NK-92 treated with Interleukin-12 subunit alpha and Interleukin-12 subunit beta, amount 100 ng/mL, for 24 hours (cell line): ENCODE results near the gene PTPRN2.
"Not testable (repeated sequence)": the region's sequence is repeated elsewhere in the genome, so short reads cannot be mapped to it uniquely, and the experiment has no call there.

Source experiments
- DNase-seq: peaks from one replicate; lab custom pipeline; 2025; lab: John Stamatoyannopoulos, UW

PTPRN2 gene

DNA sequence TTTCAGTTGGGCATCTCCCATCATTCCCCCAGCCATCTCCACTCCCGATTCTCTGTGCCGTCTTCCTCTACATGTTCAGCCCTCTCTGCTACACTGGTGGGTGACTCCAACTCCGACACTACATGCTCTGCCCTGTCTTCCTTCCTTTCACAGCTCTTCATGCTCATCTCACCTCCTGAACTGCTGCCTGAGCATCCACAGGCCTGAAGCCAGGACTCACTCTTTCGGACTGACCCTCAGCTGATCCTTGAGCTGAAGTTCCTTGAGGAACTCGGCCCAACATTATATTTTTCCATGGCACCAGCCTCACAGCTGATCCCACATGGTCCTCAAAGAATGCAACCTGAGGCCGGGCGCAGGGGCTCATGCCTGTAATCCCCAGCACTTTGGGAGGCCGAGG, 538.4 kb downstream of the PTPRN2 start:
- DNase-seq = no peak

DNA sequence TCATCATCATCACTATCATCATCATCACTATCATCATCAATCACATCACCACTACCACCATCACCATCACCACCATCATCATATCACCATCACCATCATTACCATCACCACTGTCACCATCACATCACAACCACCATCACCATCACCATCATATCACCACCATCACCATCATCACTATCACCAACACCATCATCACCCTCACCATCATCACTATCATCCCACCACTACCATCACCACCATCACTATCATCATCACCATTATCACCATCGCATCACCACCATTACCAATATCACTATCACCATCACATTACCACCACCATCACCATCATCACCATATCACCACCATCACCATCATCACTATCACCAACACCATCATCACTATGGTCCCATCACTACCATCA, 539.1 kb downstream of the PTPRN2 start:
- no peak for DNase-seq

DNA sequence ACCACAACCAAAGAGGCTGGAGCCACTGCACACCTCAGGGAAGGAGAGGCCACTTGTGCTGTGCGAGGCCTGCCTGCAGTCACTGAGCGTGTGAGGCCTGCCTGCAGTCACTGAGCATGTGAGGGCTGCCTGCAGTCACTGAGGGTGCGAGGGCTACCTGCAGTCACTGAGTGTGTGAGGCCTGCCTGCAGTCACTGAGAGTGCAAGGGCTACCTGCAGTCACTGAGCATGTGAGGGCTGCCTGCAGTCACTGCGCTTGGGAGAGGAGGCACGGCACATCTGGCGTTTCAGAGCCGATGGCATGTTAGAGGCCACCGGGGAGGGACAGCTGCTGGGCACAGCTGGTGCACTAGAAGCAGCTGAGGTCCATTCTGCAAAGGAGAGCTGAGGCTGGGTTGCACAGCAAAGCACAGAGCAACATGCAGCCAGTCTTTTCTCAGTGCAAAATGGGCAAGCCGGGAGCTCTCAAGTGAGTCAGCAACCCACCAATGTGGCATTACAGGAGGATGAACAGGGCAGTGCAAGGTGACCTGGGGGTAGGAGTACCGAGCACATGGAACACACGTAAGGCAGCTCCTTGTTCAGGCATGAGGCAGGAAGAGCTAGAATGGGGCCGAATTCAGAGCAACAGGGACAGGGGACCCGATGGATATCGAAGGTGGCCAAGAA, 540.1 kb downstream of the PTPRN2 start:
- no peak for DNase-seq

DNA sequence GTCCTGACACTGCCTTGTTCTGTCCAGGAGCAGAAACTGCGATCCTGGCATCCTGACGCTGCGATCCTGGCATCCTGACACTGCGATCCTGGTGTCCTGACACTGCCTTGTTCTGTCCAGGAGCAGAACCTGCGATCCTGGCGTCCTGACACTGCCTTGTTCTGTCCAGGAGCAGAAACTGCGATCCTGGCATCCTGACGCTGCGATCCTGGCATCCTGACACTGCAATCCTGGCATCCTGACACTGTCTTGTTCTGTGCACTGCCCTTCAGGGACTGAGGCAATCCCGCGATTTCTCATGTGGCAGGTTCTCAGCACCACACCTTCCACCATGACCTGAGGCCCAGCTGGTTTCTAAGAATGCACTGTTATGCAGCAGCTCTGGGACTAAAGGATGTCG, 541.4 kb downstream of the PTPRN2 start:
- not testable (repeated sequence) for DNase-seq

DNA sequence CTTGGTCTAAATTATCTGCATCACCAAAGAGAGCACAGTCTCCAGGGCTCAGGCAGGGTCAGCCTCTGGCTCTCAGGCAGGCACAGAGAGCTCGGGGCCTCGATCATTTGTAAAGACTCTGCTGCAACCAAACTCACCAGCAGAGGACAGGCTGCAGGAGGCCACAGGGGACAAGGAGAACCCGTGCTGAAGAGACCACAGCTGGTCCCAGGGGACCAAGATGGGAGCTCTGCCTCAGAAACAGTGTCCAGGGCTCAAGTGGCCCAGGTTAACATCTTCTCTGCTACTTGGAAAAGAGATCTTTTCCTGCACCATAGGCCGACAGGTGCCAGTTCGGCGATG, 543.2 kb downstream of the PTPRN2 start:
- DNase-seq = no peak

DNA sequence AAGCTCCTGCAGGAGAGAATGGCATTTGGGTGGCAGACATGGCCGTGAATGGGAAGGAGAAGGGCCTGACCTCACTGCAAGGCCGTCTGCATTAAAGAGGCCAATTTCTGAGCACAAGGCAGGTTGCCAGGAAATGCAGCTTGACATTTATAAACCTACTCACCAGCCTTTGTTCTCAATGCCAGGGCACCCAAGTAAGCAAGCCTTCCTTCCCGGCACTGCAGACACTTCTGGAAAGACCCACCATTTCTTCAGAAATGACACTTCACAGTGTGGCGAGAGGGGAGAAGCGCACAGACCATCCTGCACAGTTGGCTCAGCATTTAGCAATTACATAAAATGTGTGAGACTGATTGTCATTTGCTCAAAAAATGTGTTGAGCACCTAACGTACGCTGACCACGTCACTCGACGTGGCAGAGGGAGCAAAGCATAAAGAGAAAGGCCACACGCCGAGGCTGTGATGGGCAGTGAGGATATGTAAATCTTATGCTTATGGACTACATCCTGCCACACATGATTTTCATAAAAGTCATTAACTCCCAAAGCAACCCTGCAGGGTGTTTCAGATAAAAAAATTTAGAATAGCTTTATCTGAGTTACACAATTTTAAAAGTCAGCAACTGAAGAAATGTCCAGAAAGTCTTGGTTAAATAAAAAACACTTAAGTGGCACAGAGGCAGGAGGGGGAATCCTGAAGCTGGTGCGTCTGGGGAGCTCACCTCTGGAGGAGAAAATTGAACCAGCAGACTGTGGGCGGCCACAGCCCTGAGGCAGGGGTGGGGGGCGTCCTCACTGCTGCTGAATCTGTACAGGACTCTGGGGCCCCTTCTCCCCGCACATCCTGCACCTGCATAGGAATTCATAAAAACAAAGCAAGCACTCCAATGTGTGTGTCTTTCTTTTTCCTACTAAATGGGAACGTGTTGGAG, 543.8 kb downstream of the PTPRN2 start:
- no peak for DNase-seq

DNA sequence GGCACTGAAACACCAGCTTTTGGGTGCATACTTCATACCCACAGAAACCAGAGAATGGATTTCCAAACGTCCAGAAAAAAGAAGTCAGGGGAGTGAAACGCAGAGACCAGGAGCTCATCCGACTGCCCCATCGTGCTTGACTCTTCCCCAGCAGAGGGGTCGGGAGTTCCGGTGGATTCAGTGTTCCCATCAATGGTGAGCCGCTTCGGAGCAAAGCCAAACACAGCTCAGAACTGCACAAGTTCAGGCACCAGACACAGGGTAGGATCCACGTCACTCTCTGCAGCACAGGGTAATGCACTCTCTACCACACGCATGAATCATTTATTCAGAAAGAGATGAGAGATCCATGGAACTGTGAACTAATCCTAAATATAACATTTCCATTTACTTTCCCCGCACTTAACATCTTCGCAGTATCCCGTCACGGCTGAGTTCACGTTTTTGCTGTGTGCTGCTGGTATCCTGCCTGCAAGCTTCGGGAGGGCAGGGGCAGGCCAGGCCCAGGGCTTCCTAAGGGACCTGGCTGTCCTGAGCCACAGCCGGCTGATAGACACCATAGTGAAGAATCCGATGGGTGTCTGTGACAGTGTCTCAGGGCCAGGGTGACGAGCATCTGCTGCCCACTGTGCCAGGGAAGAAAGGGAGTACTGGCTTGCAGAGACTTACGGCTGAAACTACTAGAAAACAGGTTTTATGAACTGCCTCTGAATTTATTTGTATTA, 545.3 kb downstream of the PTPRN2 start:
- DNase-seq = no peak

DNA sequence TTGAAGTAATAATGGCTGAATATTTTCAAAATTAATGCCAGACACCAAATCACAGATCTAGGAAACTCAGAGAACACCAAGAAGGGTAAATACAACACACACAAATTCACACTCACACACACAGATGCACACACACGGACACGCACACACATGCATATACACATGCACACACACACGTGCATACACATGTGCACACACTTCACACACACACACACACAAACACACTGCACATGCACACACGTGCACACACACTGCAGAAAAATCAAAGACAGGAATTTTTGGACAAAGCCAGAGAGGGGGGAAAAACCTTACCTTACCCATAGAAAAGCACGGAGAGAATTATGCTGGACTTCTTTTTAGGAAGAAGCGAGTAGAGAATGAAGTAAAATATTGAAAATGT, 547.4 kb downstream of the PTPRN2 start:
- no peak for DNase-seq

DNA sequence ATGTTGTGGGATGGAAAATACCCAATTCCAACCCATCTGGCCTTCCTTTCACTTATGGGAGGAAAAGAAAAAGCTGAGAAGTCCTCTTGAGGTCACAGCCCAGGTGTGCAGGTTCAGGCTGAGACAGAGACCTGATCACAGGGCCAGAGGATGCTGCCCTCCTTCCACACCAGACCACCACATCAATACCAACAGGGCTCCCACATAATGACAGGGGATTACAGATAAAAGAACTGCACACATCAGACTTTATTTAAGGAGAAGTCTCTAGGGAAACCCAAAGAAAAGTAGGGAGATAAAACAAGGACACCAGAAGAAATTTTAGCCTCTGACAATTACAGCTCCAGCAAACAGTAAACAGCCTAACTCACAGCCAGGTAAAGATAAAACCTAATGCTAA, 548.4 kb downstream of the PTPRN2 start:
- no peak for DNase-seq

DNA sequence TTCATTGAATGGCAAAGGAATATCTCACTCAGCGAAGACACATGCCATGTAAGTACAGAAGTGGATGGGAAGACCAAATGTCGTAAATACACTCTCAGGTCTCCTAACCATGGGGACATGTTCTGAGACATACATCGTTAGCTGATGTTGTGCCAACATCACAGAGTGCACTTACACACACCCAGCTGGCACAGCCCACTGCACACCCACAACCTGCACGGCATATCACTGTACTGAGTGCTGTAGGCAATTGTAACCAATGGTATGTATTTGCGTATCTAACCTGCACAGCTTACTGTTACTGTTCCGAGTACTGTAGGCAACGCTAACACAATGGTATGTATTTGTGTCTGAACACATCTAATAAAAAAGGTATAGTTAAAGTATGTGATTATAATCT, 550.4 kb downstream of the PTPRN2 start:
- no peak for DNase-seq

DNA sequence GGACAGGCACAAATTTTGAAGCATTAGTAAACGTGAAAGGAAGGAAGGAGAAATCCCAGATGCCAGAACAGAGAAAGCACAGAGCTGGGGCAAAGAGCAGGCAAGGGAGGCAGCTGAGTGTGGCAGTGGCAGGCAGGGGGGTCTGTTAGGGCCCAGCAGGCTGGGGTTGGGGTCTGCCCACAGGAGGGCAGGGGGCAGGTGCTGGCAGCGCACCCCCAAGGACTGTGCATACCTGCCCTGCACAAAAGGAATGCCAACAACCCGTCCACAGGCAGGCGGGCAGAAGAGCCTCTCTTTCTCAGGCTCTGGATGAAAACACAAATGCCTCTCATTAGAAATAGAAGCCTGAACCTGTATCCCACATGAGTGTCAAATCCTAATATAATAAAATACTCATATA, 552.3 kb downstream of the PTPRN2 start:
- no peak for DNase-seq

DNA sequence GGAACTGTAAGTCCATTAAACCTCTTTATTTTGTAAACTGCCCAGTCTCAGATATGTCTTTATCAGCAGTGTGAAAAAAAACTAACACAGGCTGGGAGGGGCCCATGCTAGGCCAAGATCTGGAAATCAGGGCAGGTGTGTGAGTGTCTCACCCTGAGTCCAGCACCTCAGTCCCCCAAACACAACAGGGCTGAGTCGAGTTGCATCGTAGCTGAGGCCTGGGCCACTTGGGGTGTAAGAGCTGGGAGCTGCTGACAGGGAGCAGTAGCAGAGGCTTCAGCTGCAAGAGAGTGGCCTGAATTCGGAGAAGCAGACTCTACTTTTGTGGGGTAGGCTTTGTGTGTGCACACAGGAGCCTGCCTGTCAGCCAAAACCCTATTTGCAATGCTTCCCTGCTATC, 553.1 kb downstream of the PTPRN2 start:
- DNase-seq = no peak

DNA sequence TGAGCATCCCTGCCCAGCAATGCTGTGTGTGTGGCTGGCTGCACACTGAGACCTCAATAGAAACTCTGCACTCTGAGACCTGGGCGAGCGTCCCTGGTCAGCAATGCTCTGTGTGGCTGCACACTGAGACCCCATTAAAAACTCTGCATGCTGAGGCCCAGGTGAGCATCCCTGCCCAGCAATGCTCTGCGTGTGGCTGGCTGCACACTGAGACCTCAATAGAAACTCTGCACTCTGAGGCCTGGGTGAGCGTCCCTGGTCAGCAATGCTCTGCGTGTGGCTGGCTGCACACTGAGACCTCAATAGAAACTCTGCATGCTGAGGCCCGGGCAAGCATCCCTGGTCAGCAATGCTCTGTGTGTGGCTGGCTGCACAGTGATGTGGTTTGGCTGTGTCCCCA, 553.7 kb downstream of the PTPRN2 start:
- not testable (repeated sequence) for DNase-seq

DNA sequence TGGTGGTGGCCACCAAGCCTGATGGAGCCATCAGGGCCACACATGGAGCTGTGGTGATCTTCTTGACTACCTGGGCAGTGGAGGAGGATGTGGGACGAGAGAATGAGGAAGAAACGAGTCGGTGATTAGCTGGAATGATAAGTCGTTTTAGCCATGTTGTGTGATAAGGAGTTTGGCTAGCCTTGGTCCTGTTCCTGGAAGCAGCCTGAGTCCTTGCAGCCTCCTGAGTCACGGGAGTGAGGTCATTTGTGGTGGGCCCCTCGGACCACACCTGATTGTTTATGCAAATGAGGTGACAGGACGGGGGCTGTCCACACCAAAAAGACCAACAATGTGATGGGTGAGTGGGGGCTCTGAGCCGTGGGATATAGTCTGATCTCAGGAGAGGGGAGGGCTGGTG, 554.4 kb downstream of the PTPRN2 start:
- no peak for DNase-seq

DNA sequence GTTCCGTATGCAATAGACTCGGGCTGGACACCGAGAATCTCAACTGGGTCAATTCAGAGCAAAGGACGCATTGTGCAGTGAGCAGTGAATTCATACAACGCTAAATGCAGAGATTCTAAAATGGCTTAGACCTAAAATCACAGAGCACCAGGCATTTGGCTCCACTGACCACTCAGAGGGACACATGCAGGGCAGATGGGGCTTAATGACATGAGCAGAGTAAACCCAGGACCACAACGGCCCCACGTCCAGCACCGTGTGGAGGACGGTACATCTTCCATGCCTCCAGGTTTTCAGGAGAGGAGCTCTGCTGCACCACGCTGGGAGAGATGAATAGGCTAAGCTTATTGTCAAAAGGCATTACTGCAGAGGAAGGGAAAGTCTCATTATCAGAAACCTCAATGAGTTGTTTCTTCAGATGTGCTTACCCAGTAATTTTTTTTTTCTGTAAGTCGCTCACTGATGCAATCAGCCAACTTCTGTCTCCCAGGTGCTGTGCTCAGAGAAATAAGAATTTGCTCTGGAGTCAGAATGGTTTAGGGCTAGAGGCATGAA, 555.0 kb downstream of the PTPRN2 start:
- no peak for DNase-seq

DNA sequence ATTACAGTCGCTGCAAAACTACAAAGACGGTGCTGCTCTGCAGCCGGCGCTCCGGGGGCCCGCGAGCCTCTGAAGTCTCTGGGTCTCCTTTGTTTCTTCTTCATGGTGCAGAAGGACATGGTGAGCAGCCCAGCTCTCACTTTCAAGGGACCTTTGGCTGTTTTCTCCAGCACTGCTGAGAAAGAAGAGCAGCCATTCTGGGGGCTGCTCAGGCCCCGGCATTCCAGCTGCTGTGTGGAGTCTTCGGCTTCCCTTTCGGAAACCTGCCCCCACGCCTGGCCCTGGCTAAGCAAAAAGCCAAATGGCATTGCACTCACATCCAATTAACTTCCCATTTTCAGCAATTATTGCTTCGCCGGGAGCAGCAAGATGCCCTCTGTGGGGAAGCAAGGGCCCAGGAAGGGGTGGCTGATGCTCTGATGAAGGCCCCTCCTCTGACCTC, 555.7 kb downstream of the PTPRN2 start:
- DNase-seq = no peak

DNA sequence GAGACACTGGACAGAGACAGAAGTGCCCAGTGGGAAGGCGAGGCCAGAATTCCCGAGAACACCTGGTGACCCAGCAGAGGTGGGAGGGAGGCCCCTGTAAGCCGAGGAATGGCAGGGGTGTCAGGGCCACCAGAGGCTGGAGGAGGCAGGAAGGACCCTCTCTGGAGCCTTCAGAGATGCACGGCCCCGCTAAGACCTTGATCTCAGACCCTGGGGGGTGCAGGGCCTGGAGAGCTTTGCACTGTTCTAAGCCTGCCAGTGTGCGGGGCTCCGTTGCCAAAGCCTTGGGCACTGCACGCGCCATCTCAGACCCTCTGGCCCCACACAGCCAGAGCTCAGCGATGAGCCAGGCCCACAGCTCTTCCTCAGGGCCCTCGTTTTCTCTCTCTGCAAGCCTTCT, 557.1 kb downstream of the PTPRN2 start:
- no peak for DNase-seq

DNA sequence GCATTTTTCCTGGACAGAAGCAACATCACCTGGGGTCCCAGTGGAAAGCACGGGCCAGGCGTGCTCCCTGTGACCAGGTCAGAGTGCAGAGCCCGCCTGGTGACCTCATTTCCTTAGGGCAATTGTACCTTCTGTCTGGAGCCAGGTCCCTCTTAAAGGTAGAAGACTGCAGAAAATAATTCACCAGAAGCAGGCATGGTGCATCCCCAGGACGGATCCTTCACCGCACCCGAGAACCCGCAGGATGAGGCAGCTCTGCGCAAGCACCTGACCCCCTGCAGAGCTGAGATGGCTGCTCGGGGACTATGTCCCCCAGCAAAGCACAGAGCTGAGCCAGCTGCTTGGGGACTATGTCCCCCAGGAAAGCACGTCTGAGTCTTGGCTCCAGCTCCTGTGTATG, 557.6 kb downstream of the PTPRN2 start:
- DNase-seq = no peak

DNA sequence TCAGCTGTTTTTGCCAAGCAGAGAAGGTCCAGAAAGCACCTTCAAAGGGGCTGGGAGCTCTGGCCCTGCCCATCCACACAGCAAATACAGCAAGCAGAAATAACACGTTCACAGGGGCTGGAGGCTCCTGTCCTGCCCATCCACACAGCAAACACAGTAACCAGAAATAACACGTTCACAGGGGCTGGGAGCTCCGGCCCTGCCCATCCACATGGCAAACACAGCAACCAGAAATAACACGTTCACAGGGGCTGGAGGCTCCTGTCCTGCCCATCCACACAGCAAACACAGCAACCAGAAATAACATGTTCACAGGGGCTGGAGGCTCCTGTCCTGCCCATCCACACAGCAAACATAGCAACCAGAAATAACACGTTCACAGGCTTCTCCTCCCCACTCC, 558.1 kb downstream of the PTPRN2 start:
- no peak for DNase-seq

DNA sequence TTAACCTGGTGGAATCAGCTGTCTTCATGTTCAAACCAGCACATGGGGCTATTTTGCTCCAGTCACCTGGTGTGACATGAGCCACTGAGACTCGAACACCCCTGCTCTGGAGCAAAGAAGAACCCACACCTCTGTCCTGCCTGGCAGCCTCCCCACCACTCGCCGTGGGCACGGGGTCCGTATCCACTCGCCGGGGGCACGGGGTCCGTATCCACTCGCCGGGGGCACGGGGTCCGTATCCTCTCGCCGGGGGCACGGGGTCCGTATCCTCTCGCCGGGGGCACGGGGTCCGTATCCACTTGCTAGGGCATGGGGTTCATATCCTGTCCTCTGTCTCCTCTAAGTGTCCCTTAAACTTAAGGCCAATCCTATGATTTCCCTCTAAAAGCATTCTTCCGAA, 558.7 kb downstream of the PTPRN2 start:
- no peak for DNase-seq

DNA sequence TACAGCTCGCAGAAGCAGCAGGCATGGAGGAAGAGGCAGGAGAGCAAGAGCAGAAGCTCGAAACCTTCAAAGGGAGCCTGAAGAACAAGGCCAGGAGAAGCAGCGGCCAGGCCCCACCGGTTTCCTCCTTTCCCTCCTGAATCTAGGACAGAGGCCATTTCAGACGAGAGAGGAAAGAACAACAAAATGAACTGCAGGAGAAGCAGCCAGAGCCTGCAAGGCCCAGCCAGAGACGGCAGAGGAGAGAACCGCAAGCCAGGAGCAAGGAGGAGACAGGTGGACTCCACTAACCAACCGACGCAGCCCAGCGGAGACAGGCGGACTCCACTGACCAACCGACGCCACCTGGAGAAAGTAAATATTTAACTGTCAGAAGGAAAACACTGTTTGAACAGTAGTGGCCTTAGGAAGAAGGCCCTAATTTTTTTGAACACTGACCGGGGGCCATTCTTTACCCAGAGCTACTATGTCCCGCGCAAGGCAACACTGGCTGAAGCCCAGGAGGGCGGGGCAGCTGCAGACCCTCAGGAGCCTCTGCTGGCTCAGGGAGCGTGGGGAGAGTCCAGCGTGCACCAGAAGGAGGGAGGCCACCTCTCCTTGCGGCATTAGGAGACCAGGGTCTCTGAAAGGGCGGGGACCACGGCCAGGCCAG, 559.2 kb downstream of the PTPRN2 start:
- DNase-seq = no peak

DNA sequence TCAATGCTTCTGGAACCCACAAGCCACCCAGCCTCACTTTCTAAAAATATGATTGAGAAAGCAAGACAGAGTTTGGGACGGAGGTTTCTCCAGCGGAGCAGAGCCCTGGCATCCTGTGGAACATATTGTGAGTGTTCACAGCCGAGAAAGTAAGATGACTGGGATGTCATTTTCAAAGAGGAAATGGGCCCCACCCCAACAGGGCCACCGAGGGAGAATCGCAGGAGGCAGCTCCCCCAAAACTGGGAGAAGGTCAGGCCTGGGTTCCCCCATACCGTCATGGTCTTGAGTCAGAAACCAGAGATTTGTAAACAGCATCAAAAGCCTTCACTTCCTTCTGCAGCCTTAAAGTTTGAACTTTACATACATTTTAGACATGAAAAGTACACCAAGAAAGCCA, 560.0 kb downstream of the PTPRN2 start:
- DNase-seq = no peak
